ENCODE data around the gene ADD3. TPM values are rescaled to one million over a fixed set of nuclear protein-coding genes. Genes with fewer than 3 reads are reported as not detected.

Gene ADD3
- total RNA-seq, 4 donors from 2014 or later = 257 to 644 (median 358) TPM

- peaks cover 30 to 52% of the 10 kb centered on the region in 2 donors for H3K4me1 ChIP-seq
Observed at GRCh38 chr10:110056822-110057221, 49.0 kb downstream of the ADD3 start.

GRCh38 chr10:110057456-110057855 lies 49.7 kb downstream of the ADD3 start:
- H3K27ac ChIP-seq = peak overlapping the region in 2 of 3 donors; percentile 10 to 48

More at GRCh38 chr10:110056822-110057221, 49.0 kb downstream of the ADD3 start:
- no peak overlapping the region for H3K4me3 ChIP-seq (replicated peaks in 1 of 3)
- peak overlapping the region in 2 of 3 donors; percentile 10 to 41 for H3K27ac ChIP-seq
- TF ChIP-seq POLR2A (IDR thresholded peaks at IDR 0.05) = no peak
- TF ChIP-seq CTCF (IDR thresholded peaks at IDR 0.05) = no peak
- H3K27me3 ChIP-seq = no peaks in the 10 kb centered on the region
- no peaks in the 10 kb centered on the region for H3K36me3 ChIP-seq
- intact Hi-C loops (cut with DNase I) = no loop called here
- 61 to 64% methylated on average over 2 of the region's 2 CpGs for WGBS, 2 donors
- no peak for DNase-seq
- no peaks in the 10 kb centered on the region for H3K9me3 ChIP-seq

GRCh38 chr10:110058212-110058611 lies 50.4 kb downstream of the ADD3 start:
- peaks cover 25 to 41% of the 10 kb centered on the region in 2 donors for H3K4me1 ChIP-seq
- intact Hi-C loops (cut with DNase I) = no loop called here
- H3K36me3 ChIP-seq = no peaks in the 10 kb centered on the region
- H3K27me3 ChIP-seq = no peaks in the 10 kb centered on the region
- DNase-seq = no peak
- no peak for TF ChIP-seq CTCF (IDR thresholded peaks at IDR 0.05)
- TF ChIP-seq POLR2A (IDR thresholded peaks at IDR 0.05) = peak in 1 of 2 donors; percentile 10
- peak overlapping the region in 2 of 3 donors; percentile 22 to 48 for H3K27ac ChIP-seq
- 65 to 72% methylated on average over 5 of the region's 5 CpGs for WGBS, 2 donors
- H3K4me3 ChIP-seq (replicated peaks in 1 of 3) = no peak overlapping the region
- no peaks in the 10 kb centered on the region for H3K9me3 ChIP-seq

More at GRCh38 chr10:110057456-110057855, 49.7 kb downstream of the ADD3 start:
- Histone ChIP-seq H3K4me1 (peaks cover 25 to 49% of the 10 kb centered on the region in 2 donors), H3K36me3 (no peaks in the 10 kb centered on the region), H3K4me3 (replicated peaks in 1 of 3) (no peak overlapping the region), H3K27me3 (no peaks in the 10 kb centered on the region), H3K9me3 (no peaks in the 10 kb centered on the region)
- intact Hi-C loops (cut with DNase I) = no loop called here
- TF ChIP-seq POLR2A (IDR thresholded peaks at IDR 0.05) (no peak), CTCF (IDR thresholded peaks at IDR 0.05) (no peak)
- DNase-seq = no peak
- WGBS, 2 donors = 66 to 80% methylated on average over 1 of the region's 1 CpG

- Histone ChIP-seq H3K36me3 (no peaks in the 10 kb centered on the region), H3K27ac (peak overlapping the region in 1 of 3 donors; percentile 3), H3K9me3 (no peaks in the 10 kb centered on the region), H3K4me3 (replicated peaks in 1 of 3) (no peak overlapping the region), H3K4me1 (peaks cover 28 to 53% of the 10 kb centered on the region in 2 donors), H3K27me3 (no peaks in the 10 kb centered on the region)
- WGBS, 2 donors = 57 to 69% methylated on average over 4 of the region's 4 CpGs
- no peak for DNase-seq
- TF ChIP-seq CTCF (IDR thresholded peaks at IDR 0.05) (no peak), POLR2A (IDR thresholded peaks at IDR 0.05) (no peak)
- intact Hi-C loops (cut with DNase I) = no loop called here
Observed at GRCh38 chr10:110059925-110060324, 52.1 kb downstream of the ADD3 start.

GRCh38 chr10:110061687-110062086 lies 53.9 kb downstream of the ADD3 start:
- Histone ChIP-seq H3K4me1 (peaks cover 16 to 55% of the 10 kb centered on the region in 2 donors), H3K4me3 (replicated peaks in 1 of 3) (no peak overlapping the region), H3K27me3 (no peaks in the 10 kb centered on the region), H3K36me3 (no peaks in the 10 kb centered on the region), H3K9me3 (no peaks in the 10 kb centered on the region), H3K27ac (no peak overlapping the region)
- intact Hi-C loops (cut with DNase I) = no loop called here
- DNase-seq = no peak
- 87 to 88% methylated on average over 3 of the region's 3 CpGs for WGBS, 2 donors
- TF ChIP-seq CTCF (IDR thresholded peaks at IDR 0.05) (no peak), POLR2A (IDR thresholded peaks at IDR 0.05) (no peak)
